Gastroesophageal sphincter (tissue), 4 donors: Measurements from ENCODE around the gene SRSF6. TPM values are rescaled to one million over a fixed set of nuclear protein-coding genes. Genes with fewer than 3 reads are reported as not detected.
"Not testable (repeated sequence)": the region's sequence is repeated elsewhere in the genome, so short reads cannot be mapped to it uniquely, and the experiment has no call there.

ENCODE experiments used
- ATAC-seq: fragments of 150-250 bp; one replicate; pipeline ENCODE4 v1.9.1; 2016; ENCODE audit warnings: mild to moderate bottlenecking, moderate library complexity
- H3K27ac ChIP-seq, 4 donors: fragments of 200-600 bp; sonication (generic) in 3 of 4; 1 replicate in 3 of 4; 2 replicates in 1 of 4; pipeline ENCODE4 v1.5.1; 2016 to 2019
- H3K27me3 ChIP-seq: fragments of 200-600 bp; sonication (generic); one replicate; pipeline ENCODE4 v1.5.1; 2019
- H3K36me3 ChIP-seq, 2 donors: fragments of 200-600 bp; sonication (generic); one replicate each; pipeline ENCODE4 v1.5.1; 2019; ENCODE audit warnings: control low read depth in 1 of 2
- H3K4me1 ChIP-seq, 3 donors: fragments of 200-600 bp; sonication (generic); 1 replicate in 2 of 3; 2 replicates in 1 of 3; pipeline ENCODE4 v1.5.1; 2016 to 2019; ENCODE audit warnings: control low read depth in 2 of 3
- H3K4me3 ChIP-seq, 2 donors: fragments of 200-600 bp; sonication (generic); one replicate each; pipeline ENCODE4 v1.5.1; 2019; ENCODE audit warnings: mild to moderate bottlenecking in 1 of 2, moderate library complexity in 1 of 2
- H3K9me3 ChIP-seq, 3 donors: fragments of 200-600 bp; sonication (generic); one replicate each; pipeline ENCODE4 v1.5.1; 2017 to 2019; ENCODE audit warnings: control low read depth in 2 of 3
- CTCF ChIP-seq, 4 experiments: fragments of 200-600 bp in 2 of 4; fragments of 450-650 bp in 2 of 4; sonication (generic) in 1 of 4; IDR thresholded peaks; one replicate each; pipeline ENCODE4 v1.5.1; 2017 to 2019; ENCODE audit warnings: antibody characterized with exemption in 4 of 4, mild to moderate bottlenecking in 2 of 4, moderate library complexity in 2 of 4
- EP300 ChIP-seq: sonication (generic); formaldehyde crosslinking; IDR thresholded peaks from one replicate; pipeline ENCODE4 v1.6.1; 2017; ENCODE audit warnings: antibody characterized with exemption, mild to moderate bottlenecking
- POLR2A ChIP-seq, 2 donors: fragments of 450-650 bp; IDR thresholded peaks; one replicate each; pipeline ENCODE4 v1.6.1; 2017; ENCODE audit warnings: antibody characterized with exemption in 2 of 2, mild to moderate bottlenecking in 2 of 2, moderate library complexity in 1 of 2
- POLR2AphosphoS5 ChIP-seq: sonication (generic); formaldehyde crosslinking; IDR thresholded peaks from one replicate; pipeline ENCODE4 v1.6.1; 2017; ENCODE audit warnings: antibody characterized with exemption
- WGBS, 2 donors: methylation state at CpG; one replicate each; pipeline ENCODE4 v1.1.5; 2018; ENCODE audit warnings: low coverage in 1 of 2; 5-methylcytosine and 5-hydroxymethylcytosine counted together
- total RNA-seq, 4 donors: library from RNA; depleted of rRNA; stranded (reverse); fragments of >200 nt; gene quantifications; one replicate each; pipeline ENCODE4 v1.1.0, GENCODE V29; 2016

SRSF6 gene
- total RNA-seq, 4 donors from 2014 or later: 25.3 to 47.5 (median 31.3) TPM

DNA sequence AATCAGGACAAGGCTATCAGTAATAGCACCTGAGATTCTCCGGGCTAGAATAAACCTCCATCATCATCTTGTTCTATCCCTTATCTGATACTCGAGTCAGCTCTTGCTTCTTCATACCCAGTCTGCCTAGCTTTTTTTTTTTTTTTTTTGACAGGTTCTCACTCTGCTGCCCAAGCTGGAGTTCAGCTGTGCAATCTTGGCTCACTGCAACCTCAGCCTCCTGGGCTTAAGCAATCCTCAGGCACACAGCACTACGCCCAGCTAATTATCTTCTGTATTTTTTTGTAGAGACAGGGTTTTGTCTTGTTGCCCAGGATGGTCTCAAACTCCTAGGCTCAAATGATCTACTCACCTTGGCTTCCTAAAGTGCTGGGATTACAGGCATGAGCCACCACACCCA, 19.5 kb downstream of the SRSF6 start:
- Histone ChIP-seq H3K4me1 (no peaks in the 10 kb centered on the region), H3K27me3 (no peaks in the 10 kb centered on the region), H3K9me3 (no peaks in the 10 kb centered on the region), H3K4me3 (no peak overlapping the region), H3K36me3 (peaks cover 0 to 7% of the 10 kb centered on the region in 2 donors), H3K27ac (no peak overlapping the region)
- WGBS, 2 donors: 65 to 81% methylated on average over 3 of the region's 3 CpGs
- no peak for ATAC-seq
- TF ChIP-seq POLR2AphosphoS5 (no peak), CTCF (IDR thresholded peaks at IDR 0.05) (no peak), POLR2A (IDR thresholded peaks at IDR 0.05) (no peak), EP300 (no peak)

GRCh38 chr20:43477619-43478018, 19.9 kb downstream of the SRSF6 start:
- Histone ChIP-seq H3K4me3 (no peak overlapping the region), H3K9me3 (no peaks in the 10 kb centered on the region), H3K27ac (no peak overlapping the region), H3K27me3 (no peaks in the 10 kb centered on the region), H3K4me1 (no peaks in the 10 kb centered on the region), H3K36me3 (peaks cover 0 to 6% of the 10 kb centered on the region in 2 donors)
- ATAC-seq: no peak
- WGBS, 2 donors: 80 to 89% methylated on average over 4 of the region's 4 CpGs
- no peak for TF ChIP-seq POLR2A (IDR thresholded peaks at IDR 0.05)
- TF ChIP-seq CTCF (IDR thresholded peaks at IDR 0.05): no peak
- TF ChIP-seq EP300: no peak
- no peak for TF ChIP-seq POLR2AphosphoS5

DNA sequence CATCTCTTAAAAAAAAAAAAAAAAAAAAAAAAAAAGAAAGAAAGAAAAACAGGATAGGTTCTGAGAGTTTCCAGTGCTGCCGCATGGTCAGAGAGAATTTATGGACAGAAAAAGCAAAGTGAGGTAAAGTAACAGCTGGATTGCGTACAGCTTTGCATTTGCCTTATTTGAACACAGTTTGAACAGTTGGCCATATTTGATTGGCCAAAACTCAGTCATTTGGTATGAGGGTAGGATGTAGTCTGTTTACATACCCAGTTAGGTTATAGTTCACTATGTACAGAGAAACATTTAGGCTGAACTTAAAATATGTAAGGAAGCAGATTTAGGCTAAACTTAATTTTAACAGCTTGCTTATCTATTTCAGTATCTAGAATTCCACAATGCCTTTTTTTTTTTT, 32.3 kb downstream of the SRSF6 start:
- Histone ChIP-seq H3K27ac (no peak overlapping the region), H3K4me1 (no peaks in the 10 kb centered on the region), H3K9me3 (no peaks in the 10 kb centered on the region), H3K27me3 (no peaks in the 10 kb centered on the region), H3K4me3 (no peak overlapping the region), H3K36me3 (no peaks in the 10 kb centered on the region)
- 77 to 100% methylated on average over 1 to 2 of the region's 2 CpGs for WGBS, 2 donors
- TF ChIP-seq CTCF (IDR thresholded peaks at IDR 0.05) (no peak), POLR2A (IDR thresholded peaks at IDR 0.05) (no peak), EP300 (no peak), POLR2AphosphoS5 (no peak)
- no peak for ATAC-seq

GRCh38 chr20:43492101-43492500, 34.4 kb downstream of the SRSF6 start:
- ATAC-seq: no peak
- Histone ChIP-seq H3K4me3 (no peak overlapping the region), H3K27me3 (no peaks in the 10 kb centered on the region), H3K4me1 (no peaks in the 10 kb centered on the region), H3K27ac (no peak overlapping the region), H3K9me3 (no peaks in the 10 kb centered on the region), H3K36me3 (no peaks in the 10 kb centered on the region)
- TF ChIP-seq EP300 (no peak), POLR2A (IDR thresholded peaks at IDR 0.05) (no peak), CTCF (IDR thresholded peaks at IDR 0.05) (no peak), POLR2AphosphoS5 (no peak)
- WGBS, 2 donors: 93% methylated on average over 3 of the region's 3 CpGs; no CpG with 5 or more reads in 1 of the 2 donors

DNA sequence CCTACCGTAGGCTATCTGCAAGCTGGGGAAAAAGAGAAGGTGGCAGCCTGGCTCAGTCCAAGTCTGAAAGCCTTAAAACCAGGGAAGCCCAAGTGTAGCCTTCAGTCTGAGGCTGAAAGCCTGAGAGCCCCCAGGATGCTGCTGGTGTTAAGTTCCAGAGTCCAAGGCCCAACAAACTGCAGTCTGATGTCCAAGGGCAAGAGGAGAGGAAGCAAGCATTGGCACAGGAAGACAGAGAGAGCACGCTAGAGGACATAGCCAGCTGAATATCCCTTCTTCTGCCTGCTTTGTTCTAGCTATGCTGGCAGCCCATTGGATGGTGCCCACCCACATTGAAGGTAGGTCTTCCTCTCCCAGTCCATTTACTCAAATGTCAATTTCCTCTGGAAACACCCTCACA, 37.7 kb downstream of the SRSF6 start:
- no peak for TF ChIP-seq CTCF (IDR thresholded peaks at IDR 0.05)
- TF ChIP-seq EP300: no peak
- no peak for TF ChIP-seq POLR2A (IDR thresholded peaks at IDR 0.05)
- no peak for TF ChIP-seq POLR2AphosphoS5
- H3K27ac ChIP-seq: no peak overlapping the region
- H3K4me3 ChIP-seq: no peak overlapping the region
- no peaks in the 10 kb centered on the region for H3K27me3 ChIP-seq
- H3K36me3 ChIP-seq: no peaks in the 10 kb centered on the region
- 77% methylated on average over 1 of the region's 2 CpGs; no CpG with 5 or more reads in 1 of the 2 donors for WGBS, 2 donors
- no peak for ATAC-seq
- H3K4me1 ChIP-seq: no peaks in the 10 kb centered on the region
- H3K9me3 ChIP-seq: peaks cover 0 to 8% (median 0%) of the 10 kb centered on the region in 3 donors

DNA sequence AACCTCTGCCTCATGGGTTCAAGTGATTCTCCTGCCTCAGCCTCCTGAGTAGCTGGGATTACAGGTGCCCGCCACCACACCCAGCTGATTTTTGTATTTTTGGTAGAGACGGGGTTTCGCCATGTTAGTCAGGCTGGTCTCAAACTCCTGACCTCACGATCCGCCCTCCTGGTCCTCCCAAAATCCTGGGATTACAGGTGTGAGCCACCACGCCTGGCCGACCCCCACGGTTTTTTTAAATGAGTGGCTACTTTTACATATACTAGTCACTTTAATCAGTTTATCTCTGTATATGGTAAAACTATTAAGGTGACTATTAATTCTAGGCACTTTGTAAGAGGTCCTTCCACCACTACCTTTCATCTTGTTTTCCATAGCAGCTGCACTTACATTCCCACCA, 44.3 kb downstream of the SRSF6 start:
- not testable (repeated sequence) for H3K27ac ChIP-seq, H3K4me1 ChIP-seq, ATAC-seq, H3K4me3 ChIP-seq, H3K9me3 ChIP-seq, H3K36me3 ChIP-seq, H3K27me3 ChIP-seq
- 90 to 95% methylated on average over 4 to 8 of the region's 8 CpGs for WGBS, 2 donors
